ENCODE data around the gene NBPF1. TPM values are rescaled to one million over a fixed set of nuclear protein-coding genes. Genes with fewer than 3 reads are reported as not detected.

NBPF1 gene
- total and polyA plus RNA-seq, 9 of the 15 experiments (the other 6 are each of a cell fraction or from before 2014, with no cell fraction given): 5.2 to 42.6 (median 24.1) TPM

- TF ChIP-seq THAP12 (CRISPR knock-in tag; IDR thresholded peaks at IDR 0.05): peak; percentile 77
Measured at GRCh38 chr1:16629916-16630530, 16.7 kb upstream of the NBPF1 start (continued).

- Histone ChIP-seq H3K4me1 (replicated peaks in 1 of 2; ENCODE audit: control insufficient read depth in 2 of 2, insufficient read depth in 2 of 2, low read length in 2 of 2) (peaks cover 0 to 40% of the 10 kb centered on the region in 2 experiments; a peak in 1 of 5 replicates), H3K4me3 (no peak overlapping the region), H3K9me1 (ENCODE audit: control insufficient read depth, insufficient read depth, low read length) (no peaks in the 10 kb centered on the region), H2AFZ (ENCODE audit: low read depth, low read length) (no peak overlapping the region), H3K27me3 (ENCODE audit: control insufficient read depth in 2 of 2, insufficient read depth in 2 of 2, low read length in 2 of 2) (no peaks in the 10 kb centered on the region), H3K9ac (ENCODE audit: insufficient read depth in 1 of 2, low read depth in 2 of 2, low read length in 2 of 2) (peak overlapping the region in 1 of 2 experiments; percentile 40; a peak in 2 of 4 replicates), H3K4me2 (ENCODE audit: insufficient read depth, low read length) (no peak overlapping the region), H3K27ac (ENCODE audit: extremely low read depth, low read depth, low read length) (no peak overlapping the region), H3K79me2 (ENCODE audit: control insufficient read depth, insufficient read depth, low read length) (no peaks in the 10 kb centered on the region), H4K20me1 (replicated peaks; ENCODE audit: control insufficient read depth, insufficient read depth, low read length) (0 out of 2 replicates have a peak, but pooled peaks cover 3% of the 10 kb centered on the region), H3K9me3 (replicated peaks; ENCODE audit: control insufficient read depth, insufficient read depth, low read depth, low read length) (no peaks in the 10 kb centered on the region), H3K36me3 (ENCODE audit: control insufficient read depth, insufficient read depth, low read length) (peaks cover 87% of the 10 kb centered on the region)
- ATAC-seq: no peak
- ChIA-PET POLR2A (interaction anchor here (1.0 to 5.8 kb wide), 6 partner anchors 7 to 277 kb away, joined by 3 to 37 read pairs (median 10); no protein-coding TSS in a partner anchor), CTCF (ENCODE audit: low intra/inter-chr PET ratio) (no interaction called here)
- peak in 3 of 4 experiments; percentile 44 to 47 (median 47) for DNase-seq (ENCODE audit: extremely low read depth in 1 of 4, low spot score in 3 of 4)
- BruUV-seq (replicated peaks): no TSS peak
- intact Hi-C loops (cut with micrococcal nuclease): no loop called here
- FAIRE-seq: no peak
- in situ Hi-C loops (cut with MboI): loop anchor here (5.0 kb wide), 1 partner anchor 319 kb away; no protein-coding TSS in a partner anchor
- WGBS (ENCODE audit: insufficient coverage, low coverage, missing lambda C conversion rate): 92% methylated on average over 19 of the region's 19 CpGs
- no peak for TF ChIP-seq EP300 (IDR thresholded peaks at IDR 0.05; ENCODE audit: low read length)
- no peak for TF ChIP-seq ZNF3 (CRISPR knock-in tag; IDR thresholded peaks at IDR 0.05)
- TF ChIP-seq SP2 (IDR thresholded peaks at IDR 0.05; ENCODE audit: extremely low read depth, low read depth, low read length, poor library complexity, severe bottlenecking): no peak
- no peak for TF ChIP-seq SP1 (CRISPR knock-in tag; IDR thresholded peaks at IDR 0.05)
- TF ChIP-seq BRCA1 (IDR thresholded peaks at IDR 0.05): no peak
- no peak for TF ChIP-seq BRCA1 (CRISPR knock-in tag; IDR thresholded peaks at IDR 0.05)
- TF ChIP-seq USF1 (CRISPR knock-in tag; IDR thresholded peaks at IDR 0.05): peak; percentile 43; the same call in 1 of the 2 replicates
- no peak for TF ChIP-seq SIRT6 (IDR thresholded peaks at IDR 0.05; ENCODE audit: low read depth, low read length)
Measured at GRCh38 chr1:16628361-16629111, 15.2 kb upstream of the NBPF1 start.
